Activated CD4-positive, CD25-positive, alpha-beta regulatory T cell treated with anti-CD3 and anti-CD28 coated beads, Interleukin-2, amount 50 U/mL, for 72 hours (primary cell): Measurements from ENCODE around the gene FGF6.

ENCODE experiments used
- DNase-seq: peaks from one replicate; pipeline ENCODE4 v3.0.0; 2021

The FGF6 gene

GRCh38 chr12:4446335-4446734 is 720 bp upstream of the FGF6 start:
- no peak for DNase-seq

GRCh38 chr12:4444031-4444430 is 1.6 kb downstream of the FGF6 start:
- DNase-seq: no peak

- DNase-seq: no peak
These were observed 2.0 kb downstream of the FGF6 start for GRCh38 chr12:4443616-4444015.

- DNase-seq: no peak
These were observed 4.0 kb downstream of the FGF6 start for GRCh38 chr12:4441355-4442335.

- DNase-seq: no peak
These were observed 5.3 kb downstream of the FGF6 start for GRCh38 chr12:4440187-4440941.

- no peak for DNase-seq
These were observed 5.9 kb downstream of the FGF6 start for GRCh38 chr12:4439736-4440135.

- no peak for DNase-seq
These were observed 6.6 kb downstream of the FGF6 start for GRCh38 chr12:4438834-4439596.

- DNase-seq: no peak
These were observed 10.1 kb downstream of the FGF6 start for GRCh38 chr12:4435537-4435936.

- DNase-seq: no peak
These were observed 10.7 kb downstream of the FGF6 start for GRCh38 chr12:4434706-4435425.

- no peak for DNase-seq
These were observed 11.3 kb downstream of the FGF6 start for GRCh38 chr12:4434301-4434700.

- no peak for DNase-seq
These were observed 11.9 kb downstream of the FGF6 start for GRCh38 chr12:4433745-4434058.

- DNase-seq: no peak
These were observed 12.5 kb downstream of the FGF6 start for GRCh38 chr12:4432878-4433744.

GRCh38 chr12:4431866-4432265 is 13.7 kb downstream of the FGF6 start:
- DNase-seq: no peak

- no peak for DNase-seq
These were observed 14.2 kb downstream of the FGF6 start for GRCh38 chr12:4431436-4431835.

- no peak for DNase-seq
These were observed 21.2 kb downstream of the FGF6 start for GRCh38 chr12:4424422-4424821.

- DNase-seq: no peak
These were observed 22.0 kb downstream of the FGF6 start for GRCh38 chr12:4423528-4424195.

GRCh38 chr12:4422985-4423384 is 22.6 kb downstream of the FGF6 start:
- no peak for DNase-seq

GRCh38 chr12:4421590-4422031 is 24.0 kb downstream of the FGF6 start:
- DNase-seq: no peak

- DNase-seq: no peak
These were observed 25.4 kb downstream of the FGF6 start for GRCh38 chr12:4420138-4420670.

GRCh38 chr12:4418913-4419312 is 26.7 kb downstream of the FGF6 start:
- DNase-seq: no peak

GRCh38 chr12:4417936-4418335 is 27.7 kb downstream of the FGF6 start:
- DNase-seq: no peak
